ENCODE results near the gene HPCAL4. TPM values are rescaled to one million over a fixed set of nuclear protein-coding genes. Genes with fewer than 3 reads are reported as not detected.

HPCAL4 gene
- total and polyA plus RNA-seq, 9 of the 15 experiments (the other 6 are each of a cell fraction or from before 2014, with no cell fraction given): 0.01 to 0.04 (median 0.04) TPM; not detected in 4

GRCh38 chr1:39738622-39739366 is 47.6 kb upstream of the HPCAL4 start, which contains the start of gene PPIE (continued):
- peak; percentile 60; the same call in 1 of the 2 replicates for TF ChIP-seq ETV5 (CRISPR knock-in tag; IDR thresholded peaks at IDR 0.05; ENCODE audit: low read depth)
- peak; percentile 96 for TF ChIP-seq SUPT5H (IDR thresholded peaks at IDR 0.05)
- peak; percentile 84 for TF ChIP-seq SAP30 (IDR thresholded peaks at IDR 0.05; ENCODE audit: borderline replicate concordance, insufficient read depth, low read depth, low read length, poor library complexity, severe bottlenecking)
- TF ChIP-seq ZNF592 (IDR thresholded peaks at IDR 0.05): peak; percentile 67; the same call in 1 of the 2 replicates
- peak; percentile 73 for TF ChIP-seq E2F8 (IDR thresholded peaks at IDR 0.05; ENCODE audit: low read depth, partially characterized antibody)
- TF ChIP-seq CHD7 (IDR thresholded peaks at IDR 0.05; ENCODE audit: low read depth, low read length): no peak
- TF ChIP-seq RBM25 (IDR thresholded peaks at IDR 0.05; ENCODE audit: low read depth, low read length, severe bottlenecking): no peak
